NCI-H2029 treated with DMSO at 0.1 percent for 48 hours (cell line): ENCODE results near the gene COA1.
"Not testable (repeated sequence)": the region's sequence is repeated elsewhere in the genome, so short reads cannot be mapped to it uniquely, and the experiment has no call there.

ENCODE experiments used
- DNase-seq: peaks from one replicate; lab custom pipeline; 2025; lab: John Stamatoyannopoulos, UW

COA1 gene

GRCh38 chr7:43758029-43758821 lies 28.9 kb upstream of the COA1 start, which contains the start of gene BLVRA:
BLVRA (plus strand) TSS chr7:43758680; CDS start chr7:43771159, 12,479 bp downstream.
- no peak for DNase-seq

GRCh38 chr7:43757073-43757720 lies 27.9 kb upstream of the COA1 start:
- no peak for DNase-seq

- DNase-seq, result no peak
Measured at GRCh38 chr7:43756368-43757072, 27.2 kb upstream of the COA1 start.

GRCh38 chr7:43754596-43754995 lies 25.3 kb upstream of the COA1 start:
- DNase-seq, result no peak

- DNase-seq, result no peak
Measured at GRCh38 chr7:43753843-43754242, 24.5 kb upstream of the COA1 start.

- DNase-seq, result no peak
Measured at GRCh38 chr7:43753271-43753810, 24.0 kb upstream of the COA1 start.

- no peak for DNase-seq
Measured at GRCh38 chr7:43752411-43752810, 23.1 kb upstream of the COA1 start.

GRCh38 chr7:43750016-43750887 lies 20.9 kb upstream of the COA1 start:
- DNase-seq, result no peak

- no peak for DNase-seq
Measured at GRCh38 chr7:43749383-43749940, 20.1 kb upstream of the COA1 start.

GRCh38 chr7:43747328-43748105 lies 18.2 kb upstream of the COA1 start:
- no peak for DNase-seq

- DNase-seq, result no peak
Measured at GRCh38 chr7:43742692-43743091, 13.4 kb upstream of the COA1 start.

- DNase-seq, result no peak
Measured at GRCh38 chr7:43737467-43738127, 8.3 kb upstream of the COA1 start.

- DNase-seq, result no peak
Measured at GRCh38 chr7:43735802-43736603, 6.7 kb upstream of the COA1 start.

GRCh38 chr7:43735403-43735801 lies 6.1 kb upstream of the COA1 start:
- DNase-seq, result no peak

GRCh38 chr7:43734575-43735332 lies 5.4 kb upstream of the COA1 start:
- not testable (repeated sequence) for DNase-seq

GRCh38 chr7:43731494-43731893 lies 2.2 kb upstream of the COA1 start:
- DNase-seq, result not testable (repeated sequence)

- no peak for DNase-seq
Measured at GRCh38 chr7:43729924-43730248, 563 bp upstream of the COA1 start.

GRCh38 chr7:43727494-43727893 lies 1.8 kb downstream of the COA1 start:
- DNase-seq, result no peak
